Keratinocyte (primary cell): ENCODE measurements around the gene FAM162B.

Experiments
- CTCF ChIP-seq, 3 experiments: IDR thresholded peaks in 1 of 3; conservative IDR thresholded peaks in 1 of 3; optimal IDR thresholded peaks in 1 of 3; 2 replicates in 2 of 3; 3 replicates in 1 of 3; pipeline versions ENCODE3 to v1.5.1; 2011; ENCODE audit warnings: low read length in 3 of 3, mild to moderate bottlenecking in 3 of 3, moderate library complexity in 2 of 3, control low read depth in 1 of 3, inconsistent platforms in 1 of 3; ENCODE audit not compliant: insufficient read depth in 2 of 3; ENCODE audit errors: extremely low read depth in 1 of 3
- EZH2 ChIP-seq: IDR thresholded peaks from one replicate; pipeline ENCODE4 v1.6.1; 2012; ENCODE audit warnings: inconsistent platforms, mild to moderate bottlenecking, low read length, moderate library complexity

GRCh38 chr6:116730513-116730912 lies 35.0 kb downstream of the FAM162B start:
- TF ChIP-seq CTCF (optimal IDR thresholded peaks at IDR 0.05 in 1 of 3, IDR thresholded peaks at IDR 0.05 in 1 of 3, conservative IDR thresholded peaks at IDR 0.05 in 1 of 3; ENCODE audit: extremely low read depth in 1 of 3, insufficient read depth in 2 of 3, low read length in 3 of 3): no peak
- TF ChIP-seq EZH2: no peak
